H9 (cell line): ENCODE results near the gene DNAJC21. TPM values are rescaled to one million over a fixed set of nuclear protein-coding genes. Genes with fewer than 3 reads are reported as not detected.

Experiments
- DNase-seq: peaks from one replicate; pipeline ENCODE4 v3.0.0-alpha.2; 2017
- H2AFZ ChIP-seq: one replicate; pipeline ENCODE4 v1.6.1; 2013; ENCODE audit warnings: mild to moderate bottlenecking, low read length, control low read depth, moderate library complexity
- H2AK5ac ChIP-seq: 2 replicates; pipeline ENCODE4 v1.6.1; 2013; ENCODE audit warnings: low read length, control low read depth, mixed read lengths; ENCODE audit not compliant: insufficient read length
- H2BK120ac ChIP-seq: one replicate; pipeline ENCODE4 v1.6.1; 2013; ENCODE audit warnings: low read depth, mild to moderate bottlenecking, low read length, control low read depth, inconsistent platforms; ENCODE audit not compliant: poor library complexity, severe bottlenecking
- H2BK12ac ChIP-seq: 2 replicates; pipeline ENCODE4 v1.6.1; 2013; ENCODE audit warnings: low read length, control low read depth, mixed read lengths, low read depth; ENCODE audit not compliant: insufficient read length
- H2BK15ac ChIP-seq: 2 replicates; pipeline ENCODE4 v1.6.1; 2013; ENCODE audit warnings: low read depth, low read length, control low read depth
- H2BK20ac ChIP-seq: one replicate; pipeline ENCODE4 v1.6.1; 2013; ENCODE audit warnings: low read depth, mild to moderate bottlenecking, low read length, control low read depth, inconsistent platforms; ENCODE audit not compliant: poor library complexity, severe bottlenecking
- H2BK5ac ChIP-seq: 2 replicates; pipeline ENCODE4 v1.6.1; 2013; ENCODE audit warnings: low read length, control low read depth, mixed read lengths; ENCODE audit not compliant: insufficient read length
- H3K14ac ChIP-seq: 2 replicates; pipeline ENCODE4 v1.6.1; 2013; ENCODE audit warnings: low read length, control low read depth; ENCODE audit not compliant: insufficient read depth
- H3K18ac ChIP-seq: 2 replicates; pipeline ENCODE4 v1.6.1; 2013; ENCODE audit warnings: low read depth, mild to moderate bottlenecking, mixed read lengths, low read length, control low read depth; ENCODE audit not compliant: insufficient read length
- H3K23ac ChIP-seq: 2 replicates; pipeline ENCODE4 v1.6.1; 2013; ENCODE audit warnings: low read length, control low read depth, mixed read lengths, low read depth; ENCODE audit not compliant: insufficient read length
- H3K23me2 ChIP-seq: 2 replicates; pipeline ENCODE4 v1.6.1; 2013; ENCODE audit warnings: low read depth, mild to moderate bottlenecking, mixed read lengths, low read length, control low read depth; ENCODE audit not compliant: insufficient read length, poor library complexity, severe bottlenecking
- H3K27ac ChIP-seq: 2 replicates; pipeline ENCODE4 v1.5.1; 2013; ENCODE audit warnings: low read length, control low read depth, mixed read lengths, low read depth; ENCODE audit not compliant: insufficient read length
- H3K27me3 ChIP-seq: 2 replicates; pipeline ENCODE4 v1.6.1; 2013; ENCODE audit warnings: low read length, control low read depth, inconsistent platforms; ENCODE audit not compliant: insufficient read depth
- H3K4ac ChIP-seq: 2 replicates; pipeline ENCODE4 v1.6.1; 2013; ENCODE audit warnings: low read depth, mild to moderate bottlenecking, control low read depth, inconsistent platforms, low read length, moderate library complexity
- H3K4me1 ChIP-seq: 2 replicates; pipeline ENCODE4 v1.6.1; 2013; ENCODE audit warnings: low read length, control low read depth, inconsistent platforms; ENCODE audit not compliant: insufficient read depth
- H3K4me2 ChIP-seq: 2 replicates; pipeline ENCODE4 v1.6.1; 2013; ENCODE audit warnings: low read length, control low read depth, mixed read lengths; ENCODE audit not compliant: insufficient read length, insufficient read depth
- H3K56ac ChIP-seq: 2 replicates; pipeline ENCODE4 v1.6.1; 2013; ENCODE audit warnings: low read depth, mild to moderate bottlenecking, mixed read lengths, low read length, control low read depth; ENCODE audit not compliant: insufficient read length
- H3K79me1 ChIP-seq: 2 replicates; pipeline ENCODE4 v1.6.1; 2013; ENCODE audit warnings: low read depth, mild to moderate bottlenecking, moderate library complexity, low read length, control low read depth, inconsistent platforms; ENCODE audit not compliant: insufficient read depth, poor library complexity, severe bottlenecking
- H3K79me2 ChIP-seq: 2 replicates; pipeline ENCODE4 v1.6.1; 2013; ENCODE audit warnings: low read length, control low read depth, inconsistent platforms; ENCODE audit not compliant: insufficient read depth
- H3K9ac ChIP-seq: 2 replicates; pipeline ENCODE4 v1.6.1; 2013; ENCODE audit warnings: low read length, control low read depth, mixed read lengths; ENCODE audit not compliant: insufficient read length; ENCODE audit errors: extremely low read depth
- H3K9me3 ChIP-seq: one replicate; pipeline ENCODE4 v1.6.1; 2013; ENCODE audit warnings: low read depth, low read length, inconsistent platforms; ENCODE audit not compliant: control insufficient read depth
- H3T11ph ChIP-seq: one replicate; pipeline ENCODE4 v1.6.1; 2013; ENCODE audit warnings: mild to moderate bottlenecking, low read length, control low read depth, inconsistent platforms
- H4K20me1 ChIP-seq: one replicate; pipeline ENCODE4 v1.6.1; 2013; ENCODE audit not compliant: control insufficient read depth, insufficient read length, insufficient read depth
- H4K5ac ChIP-seq: 2 replicates; pipeline ENCODE4 v1.6.1; 2013; ENCODE audit warnings: low read depth, mild to moderate bottlenecking, mixed read lengths, low read length, control low read depth; ENCODE audit not compliant: insufficient read length
- H4K8ac ChIP-seq: replicated peaks from 2 replicates; pipeline ENCODE4 v1.6.1; 2013; ENCODE audit warnings: low read length, control low read depth, mixed read lengths, low read depth; ENCODE audit not compliant: insufficient read length
- H4K91ac ChIP-seq: 2 replicates; pipeline ENCODE4 v1.6.1; 2013; ENCODE audit warnings: low read depth, mild to moderate bottlenecking, moderate library complexity, mixed read lengths, low read length, control low read depth; ENCODE audit not compliant: insufficient read length
- H3K27ac Mint-ChIP-seq, 3 experiments: 2 replicates in 2 of 3; 3 replicates in 1 of 3; pipeline ENCODE4 v1.8.0; 2020 to 2021; ENCODE audit warnings: mixed read lengths in 3 of 3, mild to moderate bottlenecking in 1 of 3, moderate library complexity in 1 of 3
- H3K27me3 Mint-ChIP-seq: 2 replicates; pipeline ENCODE4 v1.8.0; 2021; ENCODE audit warnings: low read depth, mild to moderate bottlenecking, moderate library complexity, mixed read lengths
- H3K36me3 Mint-ChIP-seq, 3 experiments: 2 replicates in 2 of 3; 3 replicates in 1 of 3; pipeline ENCODE4 v1.8.0; 2020 to 2021; ENCODE audit warnings: low read depth in 3 of 3, mixed read lengths in 3 of 3; ENCODE audit not compliant: insufficient read depth in 1 of 3
- H3K4me1 Mint-ChIP-seq, 2 experiments: 2 replicates each; pipeline ENCODE4 v1.8.0; 2020; ENCODE audit warnings: mixed read lengths in 2 of 2
- H3K4me3 Mint-ChIP-seq, 2 experiments: 2 replicates in 1 of 2; 3 replicates in 1 of 2; pipeline ENCODE4 v1.8.0; 2020 to 2021; ENCODE audit warnings: mild to moderate bottlenecking in 2 of 2, mixed read lengths in 2 of 2, moderate library complexity in 1 of 2
- H3K9me3 Mint-ChIP-seq, 2 experiments: 2 replicates in 1 of 2; 3 replicates in 1 of 2; pipeline ENCODE4 v1.8.0; 2020; ENCODE audit warnings: mild to moderate bottlenecking in 2 of 2, mixed read lengths in 2 of 2, moderate library complexity in 1 of 2
- CTCF ChIP-seq: fragments of 200-600 bp; sonication (generic); conservative IDR thresholded peaks from 3 replicates; pipeline ENCODE4 v1.8.0; 2021; ENCODE audit warnings: antibody characterized with exemption, mild to moderate bottlenecking
- WGBS: extraction: QIAGEN DNeasy Blood & Tissue Kit; methylation state at CpG from one replicate; pipeline ENCODE4 v1.1.7; 2013; ENCODE audit warnings: missing lambda C conversion rate, low lambda C conversion rate, mixed read lengths; ENCODE audit not compliant: insufficient read length; ENCODE audit errors: extremely low coverage; 5-methylcytosine and 5-hydroxymethylcytosine counted together
- total RNA-seq: library from RNA; stranded (reverse); gene quantifications from 2 replicates; pipeline ENCODE4 v1.2.1, GENCODE V29; 2021

The DNAJC21 gene
- total RNA-seq, 1 experiment from 2014 or later, result 50.4 TPM

GRCh38 chr5:34993951-34994350, 64.6 kb downstream of the DNAJC21 start:
- no peak overlapping the region for H3K27ac Mint-ChIP-seq
- WGBS, result no CpG with 5 or more reads among the region's 8 CpGs
- no peak overlapping the region for H2AK5ac ChIP-seq

More at GRCh38 chr5:34993951-34994350, 64.6 kb downstream of the DNAJC21 start:
- H3K14ac ChIP-seq, result no peak overlapping the region
- Mint-ChIP-seq H3K4me1 (peaks cover 8% of the 10 kb centered on the region in 2 experiments), H3K27me3 (no peaks in the 10 kb centered on the region), H3K9me3 (peaks cover 0 to 3% of the 10 kb centered on the region in 2 experiments; a peak in 2 of 5 replicates), H3K4me3 (no peak overlapping the region), H3K36me3 (peaks cover 0 to 7% (median 0%) of the 10 kb centered on the region in 3 experiments; a peak in 1 of 7 replicates)
- no peaks in the 10 kb centered on the region for H3K79me1 ChIP-seq
- H3K9me3 ChIP-seq, result no peaks in the 10 kb centered on the region
- H4K91ac ChIP-seq, result no peak overlapping the region
- DNase-seq, result no peak
- no peak overlapping the region for H3T11ph ChIP-seq
- H3K27me3 ChIP-seq, result no peaks in the 10 kb centered on the region
- no peak overlapping the region for H2BK20ac ChIP-seq
- no peak overlapping the region for H2BK120ac ChIP-seq
- no peak overlapping the region for H3K4me2 ChIP-seq
- no peaks in the 10 kb centered on the region for H3K4me1 ChIP-seq
- H2BK15ac ChIP-seq, result no peak overlapping the region
- no peak overlapping the region for H4K8ac ChIP-seq
- no peaks in the 10 kb centered on the region for H4K20me1 ChIP-seq
- no peak overlapping the region for H3K56ac ChIP-seq
- no peak overlapping the region for H3K23ac ChIP-seq
- TF ChIP-seq CTCF, result no peak
- H3K9ac ChIP-seq, result no peak overlapping the region
- H2BK12ac ChIP-seq, result no peak overlapping the region
- H2AFZ ChIP-seq, result no peak overlapping the region
- H3K27ac ChIP-seq, result no peak overlapping the region
- H4K5ac ChIP-seq, result no peak overlapping the region
- H2BK5ac ChIP-seq, result no peak overlapping the region
- no peak overlapping the region for H3K4ac ChIP-seq
- no peaks in the 10 kb centered on the region for H3K79me2 ChIP-seq
- H3K18ac ChIP-seq, result no peak overlapping the region
- H3K23me2 ChIP-seq, result no peaks in the 10 kb centered on the region
